Cerebellar nuclear complex (tissue), 1 donor: Measurements from ENCODE around the gene HEATR3.

ENCODE experiments used
- DNase-seq, 2 experiments: peaks; one replicate each; lab custom pipeline; 2025; lab: John Stamatoyannopoulos, UW

Gene HEATR3

GRCh38 chr16:50056226-50056625 lies 9.5 kb upstream of the HEATR3 start:
- no peak for DNase-seq

DNA sequence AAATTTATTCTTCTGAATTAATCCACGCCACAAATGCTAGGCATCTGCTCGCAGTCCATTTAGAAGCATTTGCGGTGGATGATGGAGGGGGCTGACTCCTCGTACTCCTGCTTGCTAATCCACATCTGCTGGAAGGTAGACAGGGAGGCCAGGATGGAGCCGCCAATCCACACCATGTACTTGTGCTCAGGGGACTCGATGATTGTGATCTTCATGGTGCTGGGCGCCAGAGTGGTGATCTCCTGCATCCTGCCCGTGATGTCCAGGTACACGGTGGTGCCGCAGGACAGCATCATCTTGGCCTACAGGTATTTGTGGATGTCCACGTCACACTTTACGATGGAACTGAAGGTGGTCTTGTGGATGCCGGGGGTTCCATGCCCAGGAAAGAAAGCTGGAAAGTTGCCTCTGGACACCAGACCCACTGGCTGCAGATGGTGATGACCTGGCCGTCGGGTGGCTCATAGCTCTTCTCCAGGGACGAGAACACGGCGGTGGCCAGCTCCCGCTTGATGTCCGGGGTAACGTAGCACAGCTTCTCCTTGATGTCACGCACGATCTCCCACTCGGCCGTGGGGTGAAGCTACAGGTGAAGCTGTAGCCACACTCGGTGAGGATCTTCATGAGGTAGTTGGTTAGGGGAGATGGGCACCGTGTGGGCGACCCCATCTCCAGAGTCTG lies 7.5 kb upstream of the HEATR3 start:
- no peak for DNase-seq

DNA sequence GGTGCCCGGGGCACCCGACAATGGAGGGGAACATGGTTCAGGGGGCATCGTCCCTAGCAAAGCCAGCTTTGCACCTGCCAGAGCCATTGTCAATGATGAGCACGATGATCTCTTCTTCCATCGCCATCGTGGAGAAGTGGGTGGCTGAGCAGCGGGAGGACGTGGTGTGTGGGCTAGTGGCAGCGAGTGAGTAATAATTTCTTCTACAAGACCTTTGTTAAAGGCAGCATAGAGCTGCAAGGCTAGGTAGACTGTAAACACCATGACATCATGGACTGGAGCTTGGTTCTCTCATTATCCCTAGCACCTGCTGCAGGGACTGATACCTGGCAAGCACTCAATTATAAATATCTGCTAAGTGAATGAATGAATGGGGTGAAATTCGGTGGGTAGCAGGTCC lies 6.7 kb upstream of the HEATR3 start:
- DNase-seq = no peak

- no peak for DNase-seq
Measured at GRCh38 chr16:50059669-50060068, 6.1 kb upstream of the HEATR3 start.

DNA sequence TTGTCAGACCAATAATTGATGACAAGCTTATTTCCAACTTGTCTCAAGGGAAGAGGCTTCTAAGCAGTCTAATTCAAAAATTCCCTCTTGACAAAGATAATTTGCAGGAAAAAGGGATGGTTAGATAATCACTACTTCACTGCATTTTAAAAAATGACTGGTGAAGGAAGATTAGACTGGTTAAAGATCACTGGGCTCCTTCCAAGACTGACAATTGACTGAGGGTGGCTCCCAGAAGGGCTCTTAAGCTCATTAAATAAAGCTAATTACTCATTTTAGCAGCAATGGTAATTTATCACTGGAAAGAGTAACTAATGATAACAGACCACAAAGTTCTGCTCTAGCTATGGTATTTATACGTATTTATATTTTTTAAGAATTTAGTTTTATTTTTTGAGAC lies 4.4 kb upstream of the HEATR3 start:
- no peak for DNase-seq

DNA sequence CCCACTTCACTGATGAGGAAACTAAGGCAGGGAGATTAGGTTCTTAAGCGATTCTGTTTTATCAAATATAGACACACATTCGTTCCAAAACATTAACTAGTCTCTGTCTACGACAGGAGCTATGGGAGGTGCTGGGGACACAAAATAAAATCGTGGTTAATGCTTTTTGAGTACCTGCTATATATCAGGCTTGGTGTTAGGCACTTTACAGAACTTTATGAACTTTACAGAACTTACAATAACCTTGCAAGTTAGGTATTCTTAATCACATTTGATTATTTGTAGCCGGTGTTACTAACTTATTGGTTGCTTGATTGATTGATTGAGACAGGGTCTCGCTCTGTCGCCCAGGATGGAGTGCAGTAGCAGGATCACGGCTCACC lies 538 bp upstream of the HEATR3 start:
- DNase-seq = no peak

DNA sequence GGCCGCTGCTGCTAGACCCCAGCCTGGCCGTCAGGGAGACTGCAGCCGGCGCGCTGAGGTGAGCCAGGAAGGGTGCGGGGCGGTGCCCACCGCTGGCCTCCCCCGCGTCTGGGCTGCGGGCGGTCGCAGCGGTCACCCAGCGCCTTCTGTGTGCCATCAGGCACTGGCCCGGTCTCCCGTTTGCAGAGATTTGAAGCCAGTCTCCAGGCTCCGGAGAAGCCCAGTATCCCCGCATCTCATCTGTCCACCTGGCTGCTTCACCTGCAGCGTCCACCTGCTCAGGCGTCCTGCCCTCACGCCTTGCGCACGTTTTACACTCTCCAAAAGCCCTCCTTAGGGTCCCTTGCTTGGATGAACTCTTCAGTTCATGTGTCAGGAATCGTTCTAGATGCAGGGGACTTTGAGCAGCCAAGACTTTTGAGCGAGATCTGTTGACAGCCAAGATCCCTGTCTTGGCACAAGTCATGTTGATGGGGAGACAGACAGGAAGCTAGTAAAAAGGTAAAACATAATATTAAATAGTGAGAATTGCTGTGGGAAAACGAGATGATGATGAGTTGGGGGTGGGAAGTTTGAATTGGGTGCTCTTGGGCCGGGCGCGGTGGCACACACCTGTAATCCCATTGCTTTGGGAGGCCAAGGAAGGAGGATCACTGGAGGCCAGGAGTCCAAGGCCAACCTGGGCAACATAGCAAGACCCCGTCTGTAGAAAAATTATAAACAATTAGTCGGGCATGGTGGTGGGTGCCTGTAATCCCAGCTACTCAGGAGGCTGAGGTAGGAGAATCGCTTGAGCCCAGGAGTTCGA lies 916 bp downstream of the HEATR3 start:
- no peak for DNase-seq

- DNase-seq = no peak
Measured at GRCh38 chr16:50067290-50067853, 1.6 kb downstream of the HEATR3 start.

DNA sequence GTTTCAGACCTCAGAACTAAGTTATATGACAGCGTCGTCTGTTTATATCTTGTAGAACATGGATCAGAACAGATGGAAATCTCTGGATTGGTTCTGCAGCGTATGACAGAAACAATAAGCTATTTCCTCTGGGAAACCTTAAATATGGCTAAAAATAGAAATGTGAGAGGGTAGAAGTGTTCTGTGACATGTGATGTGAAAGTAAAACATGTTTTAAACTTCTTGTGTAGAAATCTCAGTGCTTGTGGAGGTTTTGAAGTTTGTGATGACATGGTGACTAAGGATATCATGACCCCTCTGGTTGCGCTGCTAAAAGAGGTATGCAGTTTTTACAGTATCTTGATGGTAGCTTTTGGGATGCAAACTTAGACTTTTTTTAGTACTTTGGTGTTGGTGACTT lies 2.8 kb downstream of the HEATR3 start:
- DNase-seq = no peak

GRCh38 chr16:50069060-50069459 lies 3.3 kb downstream of the HEATR3 start:
- DNase-seq = no peak

DNA sequence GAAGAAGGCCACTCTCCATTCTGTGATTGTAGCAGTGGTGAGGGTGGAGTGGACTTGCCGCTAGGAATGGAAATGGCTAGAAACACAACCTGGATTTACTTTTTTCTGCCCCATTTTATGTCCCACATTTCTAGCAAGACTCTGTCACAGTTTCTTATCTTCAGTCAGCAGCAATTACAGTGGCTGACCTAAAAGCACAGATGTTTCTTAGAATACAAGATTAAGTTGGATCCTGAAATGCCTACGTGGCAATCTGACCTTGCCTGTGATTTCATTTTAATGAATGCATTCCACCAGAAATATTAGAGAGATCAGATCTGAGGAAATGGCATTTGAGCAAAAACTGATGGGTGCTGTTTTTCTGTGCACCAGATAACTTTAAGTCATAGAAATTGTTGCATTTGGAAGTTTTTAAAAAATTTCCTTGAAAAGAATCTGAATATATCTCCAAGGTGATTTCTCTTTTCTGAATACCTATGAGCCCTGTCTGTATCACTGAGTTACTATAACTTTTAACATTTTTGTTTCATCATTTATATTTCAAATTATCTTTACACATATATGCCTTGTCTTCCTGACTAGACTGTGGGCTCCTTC lies 5.4 kb downstream of the HEATR3 start:
- no peak for DNase-seq

DNA sequence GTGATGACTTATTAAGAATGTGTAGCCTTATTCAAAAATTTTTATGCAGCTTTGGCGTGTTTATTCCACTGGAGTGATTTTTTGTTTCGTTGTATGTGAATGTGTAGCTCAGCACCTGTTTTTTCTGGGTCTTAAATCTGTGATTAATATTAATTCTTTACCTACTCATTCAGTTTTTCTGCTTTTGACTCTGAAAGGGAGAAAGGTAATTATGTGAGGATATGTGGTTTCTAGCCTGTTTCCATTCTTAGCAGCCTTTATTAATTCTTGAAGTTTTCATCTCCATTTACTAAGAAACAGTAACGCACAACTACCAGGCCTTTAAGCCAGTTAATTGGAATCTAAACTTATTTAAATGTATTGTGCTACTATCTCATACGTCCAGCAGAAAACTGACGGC lies 7.0 kb downstream of the HEATR3 start:
- no peak for DNase-seq

DNA sequence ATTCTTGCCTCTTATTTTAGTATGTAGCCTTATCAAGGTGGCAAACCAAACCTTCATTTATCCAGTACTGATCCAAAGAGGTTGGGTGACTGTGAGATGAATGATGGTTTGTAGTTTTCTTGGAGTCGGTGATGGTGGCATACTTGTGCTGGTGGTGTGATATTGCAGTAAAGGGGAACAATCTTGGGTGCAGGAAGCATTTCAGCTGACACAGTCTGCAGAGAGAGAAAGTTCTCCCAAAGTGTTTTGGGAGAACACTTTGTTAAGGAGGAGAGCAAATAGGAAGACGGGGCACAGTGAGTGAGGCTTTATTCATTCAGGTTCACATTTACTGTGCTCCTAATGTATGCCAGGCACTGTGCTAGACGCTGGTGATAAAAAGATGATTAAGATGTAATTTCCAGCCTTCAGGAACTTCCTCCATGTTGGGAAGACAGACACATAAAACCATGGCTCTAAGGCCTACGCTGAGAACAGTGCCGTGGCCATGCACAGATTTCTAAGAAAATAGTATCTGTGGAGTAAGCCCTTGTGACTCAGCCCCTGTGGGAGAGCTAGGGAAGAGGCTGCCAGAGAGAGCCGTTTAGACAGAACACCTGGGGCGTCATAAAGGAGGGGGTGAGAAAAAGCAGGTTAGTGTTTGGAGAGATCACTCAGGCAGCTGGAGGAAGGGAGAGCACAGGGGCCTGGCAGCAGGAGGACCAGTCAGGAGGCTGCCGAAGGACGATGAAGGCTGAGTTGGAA lies 13.8 kb downstream of the HEATR3 start:
- no peak for DNase-seq

DNA sequence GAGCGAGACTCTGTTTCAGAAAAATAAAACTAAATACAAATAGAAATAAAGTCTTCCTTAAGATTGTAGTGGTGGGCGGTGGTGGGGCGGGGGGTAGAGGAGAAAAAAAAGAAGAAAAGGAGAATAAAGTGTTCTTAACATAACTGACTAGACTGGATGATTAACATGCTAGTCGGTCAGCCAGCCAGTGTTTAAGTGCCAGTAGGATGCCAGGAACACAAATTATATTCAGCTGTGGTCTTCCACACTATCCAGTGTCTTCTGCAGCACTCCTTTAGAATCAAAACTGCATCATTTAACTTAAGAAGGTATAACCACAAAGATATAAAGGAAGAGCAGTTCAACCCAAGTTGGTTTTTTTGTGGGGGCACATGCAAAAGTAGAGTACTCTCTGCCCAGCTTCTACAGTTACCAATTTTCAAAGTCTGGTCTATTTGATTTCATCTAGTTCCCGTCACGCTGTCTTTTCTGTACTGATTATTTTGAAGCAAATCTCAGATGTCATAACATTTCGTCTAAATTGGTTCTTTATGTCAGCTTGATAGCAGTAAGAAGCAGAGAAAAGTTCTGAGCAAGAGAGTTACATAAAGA lies 15.8 kb downstream of the HEATR3 start:
- DNase-seq = no peak

- no peak for DNase-seq
Measured at GRCh38 chr16:50083996-50084395, 18.2 kb downstream of the HEATR3 start.

DNA sequence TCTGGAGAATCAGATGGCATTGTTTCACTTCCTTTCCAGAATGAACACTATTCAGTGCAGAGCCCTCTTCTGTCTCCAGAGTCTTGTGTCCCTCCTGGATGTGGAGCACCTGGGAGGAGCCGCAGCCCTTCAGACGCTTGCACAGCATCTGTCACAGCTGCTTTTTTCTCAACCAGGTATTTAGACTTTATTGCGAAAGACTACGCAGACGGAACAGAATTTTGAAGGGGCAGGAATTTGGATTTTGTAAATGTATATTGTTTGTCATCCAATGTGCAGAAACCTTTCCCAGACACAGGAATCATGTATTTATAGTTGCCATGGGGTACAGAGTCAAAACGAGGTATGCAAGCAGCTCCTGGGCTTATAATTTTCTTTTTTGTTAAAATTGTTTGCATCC lies 20.4 kb downstream of the HEATR3 start:
- no peak for DNase-seq

DNA sequence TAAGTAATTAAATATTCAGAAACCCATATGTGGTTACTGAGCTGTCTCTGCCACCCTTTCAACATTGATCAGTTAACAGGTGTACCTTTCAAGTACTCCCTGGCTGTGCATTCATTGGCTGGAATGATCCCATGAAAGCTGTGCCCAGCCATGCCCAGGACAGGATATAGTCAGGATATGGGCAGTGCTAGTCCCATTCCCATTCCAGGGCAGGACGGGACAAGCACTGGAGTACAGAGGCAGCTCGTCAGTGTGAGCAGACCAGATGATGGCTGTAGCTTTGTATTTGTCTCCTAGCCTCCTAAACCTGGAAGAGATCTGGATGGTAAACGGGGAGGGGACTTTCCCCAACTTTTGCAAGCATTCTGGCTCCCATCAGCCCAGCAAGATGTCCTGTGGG lies 22.5 kb downstream of the HEATR3 start:
- no peak for DNase-seq

DNA sequence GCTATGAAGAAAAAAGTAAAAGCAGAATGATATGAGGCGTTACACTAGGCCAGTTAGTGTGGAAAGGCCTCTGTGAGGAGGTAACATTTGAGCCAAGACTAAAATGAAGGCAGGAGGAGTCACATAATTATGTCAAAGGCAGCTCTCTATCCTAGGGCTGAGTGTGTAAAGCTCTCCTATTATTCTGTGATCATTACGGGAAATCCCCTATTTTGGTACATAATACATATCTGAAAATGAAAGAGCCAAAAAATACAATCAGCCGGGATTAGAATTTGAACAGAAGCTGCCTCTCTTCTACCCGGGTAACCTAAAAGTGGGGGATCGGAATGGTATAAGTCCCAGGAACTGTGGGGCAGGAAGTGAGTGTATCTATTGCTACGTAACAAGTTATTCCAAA lies 27.1 kb downstream of the HEATR3 start:
- DNase-seq = no peak

DNA sequence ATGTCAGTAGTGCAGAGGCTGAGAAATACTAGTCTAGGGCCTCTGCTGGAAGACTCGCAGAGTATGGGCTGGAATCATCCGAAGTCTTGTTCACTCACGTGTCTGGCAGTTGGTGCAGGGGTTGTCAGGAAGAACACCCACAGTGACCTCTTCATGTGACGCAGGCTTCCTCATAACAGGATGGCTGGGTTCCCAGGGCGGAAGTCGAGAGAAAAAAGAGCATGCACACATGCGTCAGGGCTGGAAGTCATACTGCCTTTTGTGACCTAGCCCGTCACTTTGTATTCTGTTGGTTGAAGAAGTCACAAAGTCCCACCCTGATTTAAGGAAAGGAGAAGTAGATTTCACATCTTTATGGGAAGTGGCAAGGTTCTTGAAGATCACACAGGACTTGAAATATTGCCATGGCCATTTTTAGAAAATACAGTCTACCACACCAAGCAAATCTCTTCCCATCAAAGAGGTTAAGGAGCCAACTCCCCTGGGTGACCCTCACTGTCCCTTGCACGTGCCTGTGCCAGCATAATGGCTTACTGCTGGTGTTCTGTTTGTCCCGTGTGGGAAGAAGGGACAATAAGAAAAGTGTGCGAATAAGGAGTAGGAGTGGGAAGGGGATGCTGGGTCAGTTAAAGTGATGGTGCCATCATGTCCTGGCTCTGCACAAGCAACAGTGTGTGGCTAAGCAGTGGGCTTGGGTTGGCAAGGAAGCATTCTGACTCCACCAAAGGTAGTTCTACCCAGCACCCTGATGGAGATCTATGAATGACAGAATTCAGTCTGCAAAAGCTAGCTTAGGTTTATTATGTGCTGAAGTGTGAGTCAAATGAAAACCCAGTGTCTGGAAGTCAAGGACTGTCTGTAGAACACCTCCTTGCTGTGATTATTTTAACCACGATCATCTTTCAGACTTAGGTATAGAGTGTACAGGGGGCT lies 28.1 kb downstream of the HEATR3 start:
- DNase-seq = no peak

DNA sequence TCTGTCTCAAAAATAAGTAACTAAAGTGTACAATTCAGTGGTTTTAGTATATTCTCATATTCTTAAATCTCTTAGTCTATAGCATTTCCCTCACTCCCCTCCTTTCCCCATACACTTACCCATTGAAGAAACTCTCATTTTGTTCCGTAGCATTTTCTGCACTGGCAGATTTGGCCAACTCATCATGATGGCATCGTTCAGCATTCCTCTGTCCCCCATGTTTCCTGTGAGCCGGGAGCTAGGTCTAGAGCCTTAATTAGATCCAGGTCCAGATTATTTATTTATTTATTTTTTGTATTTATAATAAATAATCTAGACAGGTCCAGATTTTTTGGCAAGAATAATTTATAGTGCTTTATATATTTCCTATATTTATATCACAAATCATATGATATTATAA lies 31.0 kb downstream of the HEATR3 start:
- DNase-seq = no peak
